Uterus (tissue), 4 donors: ENCODE data around the gene IPO13. TPM values are rescaled to one million over a fixed set of nuclear protein-coding genes. Genes with fewer than 3 reads are reported as not detected.

Experiments
- DNase-seq, 2 donors: peaks; one replicate each; pipeline ENCODE4 v3.0.0-alpha.2; 2019 to 2020
- H3K27ac ChIP-seq, 2 donors: fragments of 200-600 bp; sonication (generic); 1 replicate in 1 of 2; 2 replicates in 1 of 2; pipeline ENCODE4 v1.5.1; 2016 to 2018
- H3K27me3 ChIP-seq, 2 donors: fragments of 200-600 bp; sonication (generic); one replicate each; pipeline ENCODE4 v1.5.1; 2018 to 2019; ENCODE audit warnings: control low read depth in 1 of 2
- H3K36me3 ChIP-seq, 2 donors: fragments of 200-600 bp; sonication (generic); one replicate each; pipeline ENCODE4 v1.5.1; 2019; ENCODE audit warnings: control low read depth in 1 of 2
- H3K4me1 ChIP-seq, 2 donors: fragments of 200-600 bp; sonication (generic); one replicate each; pipeline ENCODE4 v1.5.1; 2018 to 2019; ENCODE audit warnings: control low read depth in 1 of 2
- H3K4me3 ChIP-seq, 2 donors: fragments of 200-600 bp; sonication (generic); 1 replicate in 1 of 2; 2 replicates in 1 of 2; pipeline ENCODE4 v1.5.1; 2018 to 2019; ENCODE audit warnings: mild to moderate bottlenecking in 1 of 2
- H3K9me3 ChIP-seq, 2 donors: fragments of 200-600 bp; sonication (generic); one replicate each; pipeline ENCODE4 v1.5.1; 2019; ENCODE audit warnings: control low read depth in 1 of 2
- POLR2A ChIP-seq, 2 donors: fragments of 450-650 bp; IDR thresholded peaks; one replicate each; pipeline ENCODE4 v1.6.1; 2016; ENCODE audit warnings: antibody characterized with exemption in 2 of 2, mild to moderate bottlenecking in 1 of 2, moderate library complexity in 1 of 2
- intact Hi-C: fragments of 100-400 bp; cut with DNase I; formaldehyde crosslinking; loops from one replicate; pipeline ENCODE4 v1.15.1; 2023; ENCODE audit warnings: low total_unique reads
- total RNA-seq, 4 donors: library from RNA; depleted of rRNA in 3 of 4; stranded (reverse); fragments of >200 nt in 3 of 4; gene quantifications; one replicate each; pipeline versions ENCODE4 v1.1.0 to v1.2.4, GENCODE V29; 2014 to 2023
- TF ChIP-seq, protein P1 (sequence below), 4 experiments: fragments of 200-600 bp in 2 of 4; fragments of 450-650 bp in 2 of 4; sonication (generic) in 2 of 4; IDR thresholded peaks; one replicate each; pipeline ENCODE4 v1.5.1; 2016 to 2019; ENCODE audit warnings: antibody characterized with exemption in 4 of 4, mild to moderate bottlenecking in 2 of 4, moderate library complexity in 1 of 4
- donor health status: DM: yes; HTN: yes; CAD: no.

IPO13 gene, protein sequence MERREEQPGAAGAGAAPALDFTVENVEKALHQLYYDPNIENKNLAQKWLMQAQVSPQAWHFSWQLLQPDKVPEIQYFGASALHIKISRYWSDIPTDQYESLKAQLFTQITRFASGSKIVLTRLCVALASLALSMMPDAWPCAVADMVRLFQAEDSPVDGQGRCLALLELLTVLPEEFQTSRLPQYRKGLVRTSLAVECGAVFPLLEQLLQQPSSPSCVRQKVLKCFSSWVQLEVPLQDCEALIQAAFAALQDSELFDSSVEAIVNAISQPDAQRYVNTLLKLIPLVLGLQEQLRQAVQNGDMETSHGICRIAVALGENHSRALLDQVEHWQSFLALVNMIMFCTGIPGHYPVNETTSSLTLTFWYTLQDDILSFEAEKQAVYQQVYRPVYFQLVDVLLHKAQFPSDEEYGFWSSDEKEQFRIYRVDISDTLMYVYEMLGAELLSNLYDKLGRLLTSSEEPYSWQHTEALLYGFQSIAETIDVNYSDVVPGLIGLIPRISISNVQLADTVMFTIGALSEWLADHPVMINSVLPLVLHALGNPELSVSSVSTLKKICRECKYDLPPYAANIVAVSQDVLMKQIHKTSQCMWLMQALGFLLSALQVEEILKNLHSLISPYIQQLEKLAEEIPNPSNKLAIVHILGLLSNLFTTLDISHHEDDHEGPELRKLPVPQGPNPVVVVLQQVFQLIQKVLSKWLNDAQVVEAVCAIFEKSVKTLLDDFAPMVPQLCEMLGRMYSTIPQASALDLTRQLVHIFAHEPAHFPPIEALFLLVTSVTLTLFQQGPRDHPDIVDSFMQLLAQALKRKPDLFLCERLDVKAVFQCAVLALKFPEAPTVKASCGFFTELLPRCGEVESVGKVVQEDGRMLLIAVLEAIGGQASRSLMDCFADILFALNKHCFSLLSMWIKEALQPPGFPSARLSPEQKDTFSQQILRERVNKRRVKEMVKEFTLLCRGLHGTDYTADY
- 10 to 100 TPM in 3 of 4 donors, 1 to 10 TPM in 1; 6.9 to 26.7 (median 18.0) TPM for total RNA-seq

DNA sequence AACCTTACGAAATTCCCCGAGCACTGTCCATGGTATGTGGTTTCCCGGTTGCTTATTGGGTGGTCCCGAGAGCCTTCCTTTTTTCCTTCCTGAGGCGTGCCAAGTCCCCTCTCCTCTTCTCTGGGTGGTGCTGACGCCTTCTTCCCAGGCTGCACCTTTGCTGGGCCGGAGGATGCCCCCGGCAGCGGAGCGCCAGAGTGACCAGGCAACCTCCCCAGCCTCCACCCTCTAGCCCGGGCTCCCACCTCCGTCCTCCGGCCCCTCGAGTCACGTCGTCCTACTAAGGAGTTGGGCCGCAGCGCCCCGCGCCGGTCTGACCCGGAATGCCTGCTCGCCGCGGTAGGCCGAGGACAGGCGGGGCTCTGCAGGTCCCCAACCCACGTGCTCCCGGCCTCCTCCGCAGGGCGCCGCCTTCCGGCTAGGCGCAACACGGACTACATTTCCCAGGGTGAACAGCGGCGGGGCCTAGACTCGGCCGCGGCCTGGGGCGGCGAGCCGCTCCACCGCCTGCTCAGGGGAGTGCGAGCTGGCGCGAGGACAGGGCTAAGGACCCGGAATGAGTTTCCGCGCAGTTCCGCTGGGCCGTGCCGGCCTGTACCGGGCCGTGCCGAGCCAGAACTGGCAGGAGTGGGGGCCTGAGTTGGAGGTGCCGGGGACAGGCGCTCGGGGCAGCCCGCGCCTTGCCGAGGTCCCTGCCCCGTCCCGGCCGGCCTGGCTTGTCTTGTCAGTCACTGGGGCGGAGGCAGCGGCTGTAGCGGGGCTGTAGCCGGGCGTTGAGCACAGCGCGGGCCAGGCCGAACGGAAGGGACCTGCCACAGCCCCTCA, at the start of gene IPO13:
TSS of gene IPO13 (plus strand) at position 715 of the 825 bp plus-strand sequence. CDS start 651 bp downstream, outside the sequence.
- Histone ChIP-seq H3K27ac (peak within 1 kb of the TSS; percentile 92 to 95), H3K9me3 (no peaks in the 10 kb centered on the region), H3K27me3 (no peaks in the 10 kb centered on the region), H3K4me1 (peaks cover 0 to 15% of the 10 kb centered on the region in 2 donors), H3K36me3 (no peaks in the 10 kb centered on the region), H3K4me3 (peak within 1 kb of the TSS; percentile 67 to 72)
- peak in 1 of 2 donors; percentile 53 for TF ChIP-seq POLR2A (IDR thresholded peaks at IDR 0.05)
- TF ChIP-seq, protein P1, sequence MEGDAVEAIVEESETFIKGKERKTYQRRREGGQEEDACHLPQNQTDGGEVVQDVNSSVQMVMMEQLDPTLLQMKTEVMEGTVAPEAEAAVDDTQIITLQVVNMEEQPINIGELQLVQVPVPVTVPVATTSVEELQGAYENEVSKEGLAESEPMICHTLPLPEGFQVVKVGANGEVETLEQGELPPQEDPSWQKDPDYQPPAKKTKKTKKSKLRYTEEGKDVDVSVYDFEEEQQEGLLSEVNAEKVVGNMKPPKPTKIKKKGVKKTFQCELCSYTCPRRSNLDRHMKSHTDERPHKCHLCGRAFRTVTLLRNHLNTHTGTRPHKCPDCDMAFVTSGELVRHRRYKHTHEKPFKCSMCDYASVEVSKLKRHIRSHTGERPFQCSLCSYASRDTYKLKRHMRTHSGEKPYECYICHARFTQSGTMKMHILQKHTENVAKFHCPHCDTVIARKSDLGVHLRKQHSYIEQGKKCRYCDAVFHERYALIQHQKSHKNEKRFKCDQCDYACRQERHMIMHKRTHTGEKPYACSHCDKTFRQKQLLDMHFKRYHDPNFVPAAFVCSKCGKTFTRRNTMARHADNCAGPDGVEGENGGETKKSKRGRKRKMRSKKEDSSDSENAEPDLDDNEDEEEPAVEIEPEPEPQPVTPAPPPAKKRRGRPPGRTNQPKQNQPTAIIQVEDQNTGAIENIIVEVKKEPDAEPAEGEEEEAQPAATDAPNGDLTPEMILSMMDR (IDR thresholded peaks at IDR 0.05), result peak; percentile 74 to 84 (median 80)
- intact Hi-C loops, result no loop called here
- DNase-seq, result peak; percentile 91 to 96

DNA sequence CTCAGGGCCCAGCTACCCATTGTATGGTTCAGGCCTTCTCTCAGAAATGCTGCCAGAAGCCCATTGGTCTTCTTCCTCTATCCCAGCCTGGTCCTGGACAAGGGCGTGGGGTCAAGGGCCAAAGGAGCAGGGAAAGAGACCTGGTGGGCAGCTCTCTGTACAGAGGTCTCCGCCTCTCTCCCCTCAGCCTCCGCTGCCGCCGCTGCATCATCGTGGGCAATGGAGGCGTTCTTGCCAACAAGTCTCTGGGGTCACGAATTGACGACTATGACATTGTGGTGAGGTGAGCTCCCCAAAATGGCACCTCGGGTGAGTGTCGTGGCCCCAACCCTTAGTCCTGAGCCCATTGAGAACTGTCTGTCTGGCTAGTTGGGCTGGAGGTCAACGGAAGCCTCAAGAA, 47.8 kb upstream of the IPO13 start:
- Histone ChIP-seq H3K4me3 (no peak overlapping the region), H3K27me3 (no peaks in the 10 kb centered on the region), H3K27ac (no peak overlapping the region), H3K4me1 (no peaks in the 10 kb centered on the region), H3K36me3 (no peaks in the 10 kb centered on the region), H3K9me3 (no peaks in the 10 kb centered on the region)
- intact Hi-C loops, result no loop called here
- TF ChIP-seq, protein P1 (IDR thresholded peaks at IDR 0.05), result no peak
- TF ChIP-seq POLR2A (IDR thresholded peaks at IDR 0.05), result no peak
- no peak for DNase-seq

DNA sequence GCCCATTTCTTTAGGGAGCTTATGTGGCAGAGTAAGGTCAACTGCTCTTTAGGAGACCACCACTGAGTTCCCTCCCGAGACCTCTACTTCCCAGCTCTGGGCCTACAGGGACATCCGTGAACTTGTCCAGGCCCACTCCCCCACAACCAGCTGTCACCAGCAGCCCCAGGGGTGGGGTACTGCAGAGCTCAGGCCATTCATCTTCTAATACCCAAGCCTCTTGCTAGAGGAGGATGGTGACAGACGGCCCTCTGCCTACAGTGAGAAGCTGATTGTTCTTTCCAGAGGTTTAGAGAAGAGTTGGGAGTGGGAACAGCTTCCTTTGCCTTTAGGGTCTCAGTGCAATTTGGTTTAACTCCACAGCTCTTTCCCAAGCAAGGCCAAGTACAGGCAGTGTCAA, 46.4 kb upstream of the IPO13 start:
- DNase-seq, result no peak
- H3K27me3 ChIP-seq, result no peaks in the 10 kb centered on the region
- H3K4me1 ChIP-seq, result no peaks in the 10 kb centered on the region
- no peaks in the 10 kb centered on the region for H3K36me3 ChIP-seq
- no peak overlapping the region for H3K27ac ChIP-seq
- H3K4me3 ChIP-seq, result no peak overlapping the region
- TF ChIP-seq POLR2A (IDR thresholded peaks at IDR 0.05), result no peak
- TF ChIP-seq, protein P1 (IDR thresholded peaks at IDR 0.05), result no peak
- no peaks in the 10 kb centered on the region for H3K9me3 ChIP-seq
- intact Hi-C loops, result no loop called here

DNA sequence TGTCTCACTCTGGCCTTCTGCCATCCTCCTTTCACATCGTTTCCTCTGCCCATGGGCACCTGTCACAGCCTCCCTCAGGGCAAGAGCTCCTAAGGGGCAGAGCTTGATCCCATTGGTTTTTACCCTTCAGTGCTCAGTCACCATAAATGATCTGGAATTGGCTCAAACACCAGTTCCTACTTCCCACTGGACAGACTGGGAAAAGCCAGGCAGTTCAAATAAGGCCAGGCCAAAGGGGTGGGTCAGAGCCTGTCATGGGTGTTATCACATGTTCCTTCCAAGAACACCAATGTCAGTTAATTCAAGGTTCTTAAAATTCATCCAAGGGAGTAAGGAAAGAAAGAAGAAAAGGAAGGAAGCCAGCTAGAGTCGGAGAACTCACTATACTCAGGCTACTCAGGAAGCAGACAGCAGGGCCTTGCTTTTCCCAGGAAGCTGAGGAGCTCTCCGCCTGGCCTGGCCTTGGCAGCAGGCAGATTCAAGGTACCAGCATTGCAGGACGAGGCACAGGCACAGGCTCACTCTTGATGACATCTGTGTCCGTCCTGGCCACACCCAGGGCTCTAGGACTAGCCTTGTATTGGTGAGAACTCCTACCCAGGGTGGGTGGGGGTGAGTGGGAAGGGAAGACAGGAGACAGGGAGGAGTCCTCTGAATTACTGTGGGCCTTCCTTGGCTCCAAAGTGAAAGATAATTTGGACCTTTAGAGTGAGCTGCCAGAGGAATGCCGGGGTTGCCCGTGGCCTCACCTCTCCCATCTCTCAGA, 45.4 kb upstream of the IPO13 start:
- Histone ChIP-seq H3K9me3 (no peaks in the 10 kb centered on the region), H3K27me3 (no peaks in the 10 kb centered on the region), H3K36me3 (no peaks in the 10 kb centered on the region), H3K4me1 (no peaks in the 10 kb centered on the region), H3K4me3 (no peak overlapping the region), H3K27ac (no peak overlapping the region)
- TF ChIP-seq POLR2A (IDR thresholded peaks at IDR 0.05), result no peak
- TF ChIP-seq, protein P1 (IDR thresholded peaks at IDR 0.05), result no peak
- DNase-seq, result no peak
- intact Hi-C loops, result no loop called here
